HG03045 (cell line): ENCODE measurements around the gene LIF.
A peak's percentile ranks its signal among the peaks of the same experiment; 100 is the strongest.

Experiments used
- ATAC-seq: cut with Tn5 transposase; IDR thresholded peaks from one replicate; pipeline ENCODE4 v1.9.1; 2021; ENCODE audit warnings: mild to moderate bottlenecking, moderate library complexity; ENCODE audit not compliant: unreplicated experiment

LIF gene

DNA sequence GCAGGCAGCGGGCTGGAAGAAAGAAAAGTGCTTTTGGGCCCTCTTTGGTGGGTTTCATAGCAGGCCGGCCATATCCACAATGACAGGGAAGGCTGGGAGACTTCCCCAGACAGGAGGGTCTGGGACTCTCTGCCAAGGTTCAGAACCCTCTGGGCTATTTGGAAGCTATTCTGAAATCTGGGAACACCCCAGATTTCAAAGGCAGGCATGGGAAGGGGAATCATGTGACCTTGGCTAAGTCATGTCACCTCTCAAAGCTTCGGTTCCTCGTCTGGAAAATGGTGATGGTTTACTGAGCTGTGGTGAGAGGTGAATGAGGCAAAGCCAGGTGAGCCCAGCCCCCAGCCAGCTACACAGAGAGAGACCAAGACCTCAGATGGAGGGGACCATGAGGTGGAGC is 38.1 kb upstream of the LIF start:
- ATAC-seq, result no peak

DNA sequence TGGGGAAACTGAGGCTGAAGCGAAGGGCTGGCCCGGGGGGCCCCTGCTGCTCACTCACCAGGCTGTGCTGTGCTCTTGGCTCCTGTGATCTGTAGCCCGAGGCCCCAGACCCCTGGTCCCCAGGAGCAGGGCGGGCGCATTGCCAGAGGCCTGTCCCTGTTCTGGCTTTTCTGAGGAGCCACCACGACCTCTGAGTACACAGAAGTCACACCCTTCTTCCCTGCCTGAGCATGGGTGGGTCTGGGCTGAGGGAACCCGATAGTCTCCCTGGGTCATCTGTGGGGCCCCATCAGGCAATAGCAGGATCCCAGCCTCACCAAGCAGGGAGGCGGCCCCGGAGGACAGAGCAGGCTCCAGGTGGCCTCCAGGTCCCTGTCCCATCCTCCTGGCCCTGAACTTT is 37.6 kb upstream of the LIF start:
- no peak for ATAC-seq

DNA sequence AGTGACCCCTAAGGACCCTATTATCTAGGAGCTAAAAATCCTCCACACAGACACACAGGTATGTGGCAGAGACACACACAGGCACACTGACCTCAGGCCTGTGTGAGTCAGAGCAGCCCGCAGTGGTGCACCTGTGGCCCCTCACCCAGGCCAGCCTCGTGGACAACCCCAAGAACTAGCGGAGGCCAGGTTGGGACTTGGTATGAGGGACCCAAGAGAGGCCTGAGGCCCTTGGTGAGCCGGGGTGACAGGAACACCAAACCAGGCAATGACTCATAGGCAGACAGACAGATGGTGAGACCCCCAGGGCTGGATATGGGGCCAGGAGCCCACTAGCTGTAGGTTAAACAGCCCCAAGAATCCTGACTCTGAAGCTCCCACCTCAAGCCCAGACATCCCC is 36.8 kb upstream of the LIF start:
- no peak for ATAC-seq

DNA sequence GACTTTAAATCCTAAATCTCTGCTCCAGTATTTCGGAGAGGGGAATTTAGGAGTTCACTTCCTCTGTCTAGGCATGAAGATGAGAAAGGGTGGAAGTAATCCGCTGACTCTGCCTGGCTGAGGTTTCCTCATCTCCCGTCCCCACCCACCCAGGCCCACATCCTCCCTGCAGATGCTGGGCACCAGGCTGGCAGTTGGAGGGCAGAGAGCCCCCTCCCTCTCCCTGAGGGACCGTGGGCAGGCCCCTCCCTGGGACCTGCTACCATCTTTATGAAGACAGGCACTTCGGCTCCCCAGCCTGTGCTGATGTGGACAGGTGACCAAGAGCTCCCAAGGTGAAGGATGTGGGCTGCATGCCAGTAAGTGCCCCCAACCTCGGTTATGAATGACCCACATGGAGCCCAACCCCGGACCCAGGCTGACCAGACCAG is 36.1 kb upstream of the LIF start:
- ATAC-seq, result no peak

DNA sequence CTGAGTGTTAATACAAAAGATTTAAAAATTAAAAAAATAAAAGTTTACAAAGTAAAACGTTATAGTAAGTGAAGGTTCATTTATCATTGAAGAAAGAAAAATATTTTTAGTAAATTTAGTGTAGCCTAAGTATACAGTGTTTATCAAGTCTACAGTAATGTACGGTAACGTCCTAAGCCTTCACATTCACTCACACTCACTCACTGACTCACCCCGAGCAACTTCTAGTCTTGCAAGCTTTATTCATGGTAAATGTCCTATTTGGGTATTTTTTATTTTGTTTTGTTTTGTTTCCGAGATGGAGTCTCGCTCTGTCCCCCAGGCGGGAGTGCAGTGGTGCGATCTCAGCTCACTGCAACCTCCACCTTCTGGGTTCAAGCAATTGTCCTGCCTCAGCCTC is 33.9 kb upstream of the LIF start:
- no peak for ATAC-seq

DNA sequence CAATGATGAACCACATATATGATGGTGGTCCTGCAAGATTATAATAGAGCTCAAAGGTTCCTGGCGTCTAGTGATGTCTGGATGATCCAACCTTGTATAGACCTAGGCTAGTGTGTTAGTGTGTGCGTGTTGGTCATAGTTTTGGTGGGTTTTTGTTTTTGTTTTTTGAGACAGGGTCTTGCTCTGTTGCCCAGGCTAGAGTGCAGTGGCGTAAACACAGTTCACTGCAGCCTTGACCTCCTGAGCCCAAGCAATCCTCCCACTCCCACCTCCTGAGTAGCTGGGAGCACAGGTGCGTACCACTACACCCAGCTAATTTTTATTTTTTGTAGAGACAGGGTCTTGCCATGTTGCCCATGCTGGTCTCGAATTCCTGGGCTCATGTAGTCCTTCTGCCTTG is 33.4 kb upstream of the LIF start:
- no peak for ATAC-seq

DNA sequence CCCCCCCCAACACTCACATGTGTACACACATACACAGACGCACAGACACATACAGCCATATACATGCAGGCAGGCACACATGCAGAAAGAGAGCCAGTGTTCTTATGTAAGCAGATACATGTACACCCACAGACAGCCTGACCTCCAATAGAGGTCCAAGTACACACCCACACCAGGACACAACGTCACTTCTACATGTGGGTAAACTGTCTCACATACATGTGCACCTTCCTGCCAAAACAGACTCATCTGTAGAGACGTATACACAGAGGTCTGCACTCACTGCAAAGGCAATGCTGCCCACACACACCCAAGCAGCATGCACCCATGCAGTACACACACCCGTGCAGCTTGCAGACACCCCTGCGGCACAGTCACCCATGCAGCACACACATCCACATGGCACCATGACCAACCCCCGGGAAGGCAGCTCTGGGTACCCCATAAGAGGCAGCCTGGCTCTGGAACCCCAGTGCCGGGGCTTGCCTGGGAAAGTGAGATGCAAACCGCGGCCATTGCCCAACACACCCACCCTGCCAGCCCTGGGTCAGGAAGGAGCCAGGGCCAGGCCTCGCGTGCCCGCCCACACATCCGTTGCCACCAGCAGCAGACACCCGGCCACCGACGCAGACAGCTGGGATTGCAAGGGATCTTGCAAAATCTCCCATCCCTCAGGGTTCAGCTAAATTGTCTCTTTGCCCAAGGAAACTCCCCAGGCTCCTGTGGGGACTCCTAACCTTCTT is 32.7 kb upstream of the LIF start:
- no peak for ATAC-seq

DNA sequence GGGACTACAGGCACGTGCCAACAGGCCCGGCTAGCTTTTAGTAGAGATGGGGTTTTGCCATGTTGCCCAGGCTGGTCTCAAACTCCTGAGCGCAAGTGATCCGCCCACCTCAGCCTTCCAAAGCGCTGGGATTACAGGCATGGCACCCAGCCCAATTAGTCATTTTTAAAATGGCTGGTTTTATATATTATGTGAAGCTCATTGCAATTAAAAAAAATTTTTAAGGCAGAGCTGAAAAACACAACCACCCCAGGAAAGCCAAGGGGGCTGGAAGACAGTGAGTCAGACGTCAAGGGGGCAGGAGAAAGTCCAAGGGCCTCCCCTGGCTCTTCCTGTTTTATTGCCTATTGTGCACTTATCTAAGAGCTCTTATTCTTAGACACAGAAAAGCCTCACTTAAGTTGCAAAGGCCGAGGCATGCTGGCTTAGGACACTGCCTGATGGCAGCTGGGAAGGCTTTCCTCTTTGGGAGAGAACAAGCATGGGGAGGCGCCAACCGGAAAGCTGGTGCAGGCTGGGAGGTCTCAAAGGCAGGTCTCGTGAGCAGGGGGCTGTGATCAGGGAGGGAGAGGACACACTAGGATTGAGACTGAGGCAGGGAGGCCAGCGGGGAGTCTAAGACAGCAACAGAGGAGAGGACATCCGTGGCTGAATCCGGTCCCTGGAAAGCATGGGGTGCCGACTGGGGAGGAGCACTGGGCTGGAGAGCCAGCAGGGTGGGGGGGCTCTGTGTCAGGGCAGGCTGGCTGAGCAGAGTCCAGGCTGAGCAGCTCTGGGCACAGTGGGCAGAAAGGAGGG is 31.2 kb upstream of the LIF start:
- no peak for ATAC-seq

DNA sequence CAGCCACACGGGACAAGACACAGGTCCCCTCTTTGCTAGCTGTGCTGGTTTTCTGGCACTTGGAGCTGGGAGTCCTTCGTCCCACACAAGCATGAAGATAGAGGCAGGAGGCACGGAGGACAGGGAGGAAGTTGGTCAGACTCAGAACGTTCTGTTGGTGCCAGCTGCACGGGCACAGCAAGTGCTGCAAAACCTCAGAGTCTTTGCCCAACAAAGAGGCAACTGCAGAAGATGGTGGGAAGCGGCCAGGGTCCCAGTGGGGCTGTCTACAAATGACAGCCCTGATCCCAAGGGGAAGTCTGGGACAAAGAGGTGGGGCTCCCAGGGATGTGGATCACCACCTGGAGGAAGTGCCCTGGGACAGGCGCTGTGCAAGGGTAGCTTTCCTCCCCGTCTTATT is 29.5 kb upstream of the LIF start:
- no peak for ATAC-seq

DNA sequence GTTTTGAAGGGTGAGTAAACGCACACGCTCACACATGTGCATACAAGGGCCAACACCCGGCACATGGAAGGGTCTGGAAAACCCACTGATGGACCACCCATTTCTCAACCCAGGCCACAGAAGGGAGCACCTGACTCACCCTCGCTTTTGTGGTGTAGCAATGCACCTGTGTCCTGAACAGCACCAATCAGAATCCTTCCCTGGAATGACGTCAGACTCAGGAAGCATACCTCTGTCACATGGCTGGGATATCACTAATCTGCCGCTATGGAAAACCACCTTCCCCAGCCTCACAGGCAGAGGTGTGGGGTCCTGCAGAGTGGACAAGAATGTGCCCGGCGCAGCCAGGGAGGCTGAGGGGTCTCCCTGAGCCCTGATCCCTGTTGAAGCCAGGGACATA is 29.1 kb upstream of the LIF start:
- ATAC-seq, result no peak

DNA sequence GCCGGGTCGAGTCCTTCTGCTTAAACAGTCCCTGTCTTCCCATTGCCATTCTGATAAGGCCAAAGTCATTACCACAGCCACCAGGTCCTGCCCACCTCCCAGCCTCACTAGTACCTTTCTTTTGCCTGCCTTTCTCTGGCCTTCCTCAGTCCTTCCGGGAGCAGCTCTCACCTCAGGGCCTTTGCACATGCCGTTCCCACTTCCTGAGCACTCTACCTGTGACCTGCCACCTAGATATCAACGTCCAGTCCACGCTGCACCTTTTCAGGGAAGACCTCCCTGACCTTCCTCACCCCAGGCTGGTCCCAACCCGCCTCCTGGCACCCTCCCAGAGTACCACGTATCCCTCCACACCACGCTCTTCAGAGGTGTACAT is 27.9 kb upstream of the LIF start:
- no peak for ATAC-seq

DNA sequence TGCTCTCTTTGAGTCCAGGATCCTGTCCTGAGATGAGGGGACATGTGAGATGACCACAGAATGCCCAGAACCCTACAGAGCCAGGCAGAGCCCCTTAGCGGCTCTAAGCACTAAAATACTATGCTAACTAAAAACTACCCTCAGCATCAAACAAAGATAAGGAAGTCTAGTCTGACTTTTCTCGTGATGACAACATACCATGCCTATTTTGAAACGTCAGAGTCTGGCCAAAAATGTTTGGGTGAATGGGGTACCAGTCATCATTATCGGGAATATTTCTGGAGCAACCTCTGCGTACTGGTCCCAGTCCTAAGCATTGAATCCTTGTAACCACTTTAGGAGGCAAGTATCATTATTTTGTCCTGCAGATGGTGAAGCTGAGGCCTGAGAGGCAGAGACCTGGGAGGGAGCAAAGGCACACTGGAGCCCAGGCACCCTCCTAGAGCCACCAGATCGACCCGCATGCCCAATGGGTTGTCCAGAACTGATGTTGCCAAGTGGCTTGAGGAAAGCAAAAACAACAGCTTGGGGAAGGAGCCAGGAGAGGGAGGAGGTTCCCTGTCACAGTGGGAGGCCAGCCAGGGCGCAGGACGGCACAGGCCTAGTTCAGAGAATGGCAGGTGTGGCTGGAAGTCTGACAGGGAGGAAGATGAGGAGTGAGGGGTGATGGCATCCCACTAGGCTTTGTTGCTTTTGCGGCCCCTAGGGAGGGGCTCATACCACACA is 27.3 kb upstream of the LIF start:
- ATAC-seq, result no peak

DNA sequence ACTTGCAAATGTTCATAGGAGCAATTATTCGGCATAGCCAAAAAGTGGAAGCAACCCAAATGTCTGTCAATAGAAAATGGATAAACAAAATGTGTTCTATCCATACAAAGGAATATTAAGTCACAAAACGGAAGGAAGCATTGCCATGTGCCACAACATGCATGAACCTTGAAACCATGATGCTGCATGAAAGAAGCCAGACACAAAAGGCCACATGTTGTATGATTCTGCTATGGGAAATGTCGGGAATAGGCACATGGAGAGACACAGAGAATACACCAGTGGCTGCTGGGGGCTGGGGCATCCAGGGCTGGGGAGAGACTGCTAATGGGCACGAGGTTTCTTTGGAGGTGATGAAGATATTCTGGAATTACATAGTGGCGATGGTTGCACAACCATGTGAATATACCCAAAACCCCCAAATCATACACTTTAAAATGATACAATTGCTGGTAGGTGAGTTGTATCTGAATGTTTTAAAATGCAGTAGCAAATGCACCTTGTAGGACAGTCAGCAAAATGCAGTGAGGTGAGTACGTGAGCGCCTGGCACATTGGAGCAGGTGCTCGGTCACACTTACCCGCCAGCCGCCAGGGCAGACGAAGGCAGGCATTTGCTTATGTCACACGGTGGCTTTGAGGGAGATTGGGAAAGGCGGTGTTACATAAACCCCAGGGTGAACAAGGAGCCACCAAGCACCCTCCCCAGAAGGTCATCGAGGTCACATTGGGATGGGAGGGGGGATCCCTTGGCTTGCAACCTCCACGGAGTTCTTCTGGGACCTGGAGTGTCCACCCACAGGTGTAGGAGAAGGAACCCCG is 26.4 kb upstream of the LIF start:
- ATAC-seq, result no peak

DNA sequence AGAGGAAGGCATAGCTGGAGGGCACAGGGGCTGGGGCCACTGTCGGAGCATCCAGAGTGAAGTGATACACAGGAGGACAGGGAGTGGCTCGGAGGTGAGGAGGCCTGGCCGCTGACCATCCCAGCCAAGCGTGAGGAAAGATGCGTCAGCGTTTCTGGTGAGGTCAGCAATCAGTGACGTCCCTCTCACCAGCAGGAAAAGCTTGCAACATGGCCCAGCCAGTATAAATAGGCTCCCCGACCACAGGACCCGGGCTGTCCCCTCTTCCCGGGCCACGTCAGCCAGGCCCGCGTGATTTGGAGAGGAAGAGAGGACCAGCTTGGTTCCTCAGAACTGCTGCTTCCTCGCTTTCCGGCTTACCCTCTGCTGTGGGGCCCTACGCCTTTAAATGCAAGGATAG is 24.3 kb upstream of the LIF start:
- ATAC-seq, result no peak

DNA sequence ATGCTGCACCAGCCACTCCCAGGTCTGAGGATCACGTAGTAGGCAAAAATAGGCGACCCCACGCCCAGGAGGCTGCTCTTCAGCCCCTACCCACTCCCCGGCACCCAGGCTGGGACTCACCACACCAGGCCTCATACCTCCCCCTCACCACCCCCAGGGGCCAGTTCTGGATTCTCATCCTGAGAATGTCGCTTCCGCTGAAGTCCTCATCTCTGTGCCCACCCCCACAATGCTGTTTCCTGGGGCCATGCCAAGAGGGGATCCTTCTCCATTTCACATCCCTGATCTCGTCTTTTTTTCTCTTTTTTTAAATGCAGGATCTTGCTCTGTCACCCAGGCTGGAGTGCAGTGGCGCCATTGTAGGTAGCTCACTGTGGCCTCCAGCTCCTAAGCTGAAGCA is 21.8 kb upstream of the LIF start:
- ATAC-seq, result no peak

DNA sequence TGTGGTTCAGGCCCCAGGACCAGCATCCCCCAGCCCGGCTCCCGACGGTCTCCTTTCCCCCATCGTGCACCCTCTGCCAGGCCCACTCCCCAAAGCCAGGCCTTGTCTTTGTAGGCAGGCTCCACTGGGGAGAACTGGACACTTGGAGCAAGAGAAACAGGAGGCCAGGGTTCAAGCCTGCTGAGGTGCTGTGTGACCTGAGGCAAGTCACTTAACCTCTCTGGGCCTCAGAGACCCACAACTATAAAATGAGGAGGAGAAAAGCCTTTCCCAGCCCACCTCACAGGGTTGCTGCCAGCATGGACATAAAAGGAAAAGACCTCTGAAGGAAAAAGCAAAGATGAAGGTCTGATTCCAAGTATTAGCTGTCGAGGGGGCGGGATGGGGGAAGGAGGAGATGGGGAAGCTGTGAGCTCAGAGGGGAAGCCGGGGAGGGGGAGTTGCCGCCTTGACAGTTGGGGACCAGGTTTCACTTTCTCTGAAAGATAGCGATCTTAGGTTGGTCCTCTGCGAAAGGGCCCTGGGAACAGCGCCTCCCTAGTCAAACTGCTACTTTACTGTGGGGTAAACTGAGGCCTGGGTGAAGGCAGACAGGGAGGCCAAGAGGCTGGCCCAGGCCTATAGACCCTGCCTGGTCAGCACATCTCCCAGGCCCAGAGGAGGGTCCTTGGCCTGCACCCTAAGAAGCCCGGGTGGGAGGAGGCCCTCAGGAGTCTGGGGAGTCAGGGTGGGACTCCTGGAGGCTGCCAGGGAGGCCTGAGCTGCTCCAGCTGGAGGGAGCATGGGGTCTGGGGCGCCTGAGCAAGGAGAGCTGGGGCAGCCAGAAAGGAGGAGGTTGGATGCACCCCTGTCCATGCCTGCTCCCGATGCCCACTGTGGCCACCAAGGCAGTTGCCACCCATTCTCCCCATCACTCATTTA is 21.1 kb upstream of the LIF start:
- ATAC-seq, result no peak

DNA sequence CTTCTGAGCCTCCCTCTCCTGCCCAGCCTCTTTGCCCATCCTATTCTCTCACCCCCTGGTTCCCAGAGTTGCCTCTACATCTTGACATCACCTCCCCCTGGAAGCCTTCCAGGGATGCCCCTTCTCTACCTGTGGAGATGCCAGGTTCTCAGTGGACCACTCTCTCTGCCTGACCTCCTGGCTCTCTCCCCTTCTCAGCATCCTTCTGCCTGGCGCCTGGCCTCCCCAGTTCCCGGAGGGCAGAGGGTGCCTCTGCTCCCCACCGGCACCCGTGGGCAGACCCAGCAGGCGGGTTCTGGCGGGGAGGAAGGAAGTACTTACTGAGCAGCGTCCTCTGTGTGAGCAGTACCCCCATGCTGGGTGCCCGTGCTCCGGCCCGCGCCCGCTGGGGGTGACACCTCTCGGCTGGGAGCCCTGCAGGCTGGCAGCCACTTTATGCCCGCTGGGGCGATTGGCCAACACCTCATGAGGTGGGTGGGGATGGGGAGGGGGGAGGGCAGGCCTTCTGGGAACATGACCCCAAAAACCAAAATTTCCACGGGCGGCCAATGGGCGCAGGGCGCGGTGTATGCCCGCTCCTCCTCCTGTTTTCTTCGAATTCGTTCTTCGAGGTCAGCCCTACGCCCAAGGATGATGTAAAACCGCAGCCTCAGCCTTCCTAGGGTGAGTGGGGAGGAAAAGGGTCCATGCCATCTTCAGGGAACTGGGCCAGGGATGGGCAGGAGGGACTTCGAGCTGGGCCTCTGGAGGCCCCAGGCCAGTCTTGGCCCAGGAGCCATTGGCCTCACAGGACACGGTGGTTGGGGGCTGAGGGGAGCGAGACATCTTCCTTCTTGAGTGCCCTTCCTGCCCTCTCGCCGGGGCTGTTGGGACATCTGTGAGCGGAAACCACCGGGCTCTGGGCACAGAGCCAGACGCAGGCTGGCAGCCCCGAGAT is 20.2 kb upstream of the LIF start, which contains the start of gene OSM:
OSM (minus strand) TSS at position 407 of the 937 bp plus-strand sequence; CDS start at position 355, 52 bp downstream.
- peak; percentile 15 for ATAC-seq

DNA sequence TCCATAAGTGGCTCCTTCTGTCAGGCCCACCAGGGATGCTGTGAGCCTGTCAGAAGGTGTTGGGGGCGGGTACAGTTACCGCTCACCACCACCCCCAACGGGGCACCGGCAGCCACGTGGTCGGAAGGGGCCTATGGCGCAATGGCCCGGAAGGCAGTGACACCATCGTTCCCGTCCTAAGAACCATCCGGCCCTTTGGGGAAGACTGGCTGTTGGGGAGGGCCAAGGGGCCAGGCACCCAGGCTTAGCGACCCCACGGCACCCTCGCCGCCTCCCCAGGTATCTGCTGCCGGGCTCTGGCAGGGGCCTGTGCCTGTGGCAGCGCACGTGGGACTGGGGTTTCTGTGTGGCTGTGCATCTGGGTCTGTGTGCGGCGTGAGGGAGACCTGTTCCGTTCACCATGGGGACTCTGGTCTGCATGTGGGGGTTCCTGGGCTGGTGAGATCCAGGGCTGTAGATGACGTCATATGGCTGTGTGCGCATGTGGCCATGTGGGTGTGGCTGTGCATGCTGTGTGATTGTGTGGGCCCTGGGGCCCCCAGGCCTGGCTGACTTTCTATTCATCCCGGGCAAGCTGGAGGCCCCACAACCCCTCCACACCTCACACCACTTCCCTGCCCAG is 19.4 kb upstream of the LIF start:
- peak; percentile 59 for ATAC-seq
